ENCODE measurements around the gene TAOK1. TPM values are rescaled to one million over a fixed set of nuclear protein-coding genes. Genes with fewer than 3 reads are reported as not detected.

TAOK1 gene
- total and polyA plus RNA-seq, 4 donors, result 4.3 to 20.5 (median 12.6) TPM

GRCh38 chr17:29582772-29583171 lies 192.6 kb downstream of the TAOK1 start:
- Histone ChIP-seq H3K4me3 (ENCODE audit: low read depth in 1 of 3, low read length in 3 of 3) (no peak overlapping the region), H3K4me1 (ENCODE audit: control insufficient read depth in 4 of 4, insufficient read depth in 4 of 4, low read length in 3 of 4) (peaks cover 0 to 7% (median 4%) of the 10 kb centered on the region in 4 donors), H3K27ac (ENCODE audit: low read depth in 1 of 2, low read length in 2 of 2) (no peak overlapping the region), H3K27me3 (ENCODE audit: control insufficient read depth in 4 of 4, insufficient read depth in 4 of 4, low read length in 3 of 4) (no peaks in the 10 kb centered on the region), H3K9ac (ENCODE audit: low read depth in 1 of 2, low read length in 2 of 2) (no peak overlapping the region), H3K36me3 (ENCODE audit: control insufficient read depth in 4 of 4, insufficient read depth in 3 of 4, low read depth in 1 of 4, low read length in 3 of 4) (peaks cover 0 to 9% (median 3%) of the 10 kb centered on the region in 4 donors), H3K9me3 (ENCODE audit: control insufficient read depth in 4 of 4, low read length in 3 of 4) (no peaks in the 10 kb centered on the region)
- 93% methylated on average over 13 of the region's 13 CpGs for WGBS
- TF ChIP-seq ATF3 (IDR thresholded peaks at IDR 0.05), result no peak
- TF ChIP-seq ZBTB33 (IDR thresholded peaks at IDR 0.05), result no peak
- TF ChIP-seq GABPA (IDR thresholded peaks at IDR 0.05 in 1 of 2, conservative IDR thresholded peaks at IDR 0.05 in 1 of 2), result no peak
- no peak for TF ChIP-seq RAD21 (IDR thresholded peaks at IDR 0.05)
- TF ChIP-seq CTCF (IDR thresholded peaks at IDR 0.05; ENCODE audit: low read depth, low read length, missing input control), result no peak
- TF ChIP-seq NR2F2 (IDR thresholded peaks at IDR 0.05), result no peak
- TF ChIP-seq EGR1 (IDR thresholded peaks at IDR 0.05; ENCODE audit: low read depth in 2 of 2), result no peak
- TF ChIP-seq HNF4G (IDR thresholded peaks at IDR 0.05), result no peak
- TF ChIP-seq SP1 (IDR thresholded peaks at IDR 0.05), result no peak
- no peak for TF ChIP-seq REST (IDR thresholded peaks at IDR 0.05)
- TF ChIP-seq JUND (IDR thresholded peaks at IDR 0.05), result no peak
- no peak for TF ChIP-seq FOXA1 (IDR thresholded peaks at IDR 0.05)
- no peak for TF ChIP-seq HNF4A (conservative IDR thresholded peaks at IDR 0.05)
- no peak for TF ChIP-seq TAF1 (conservative IDR thresholded peaks at IDR 0.05)
- no peak for TF ChIP-seq YY1 (IDR thresholded peaks at IDR 0.05)
- TF ChIP-seq RXRA (IDR thresholded peaks at IDR 0.05), result no peak
- no peak for TF ChIP-seq MAX (IDR thresholded peaks at IDR 0.05)
- TF ChIP-seq FOXA2 (IDR thresholded peaks at IDR 0.05), result no peak
- DNase-seq (ENCODE audit: low spot score), result no peak

Data from liver (tissue), 9 donors.